Fibroblast of mammary gland (primary cell): ENCODE results near the gene SLC8A1.

Source experiments
- DNase-seq: peaks from one replicate; pipeline ENCODE4 v3.0.0-alpha.2; 2010; ENCODE audit warnings: low read depth
- H3K4me3 ChIP-seq: 2 replicates; pipeline ENCODE4 v1.5.1; 2011; ENCODE audit warnings: low read depth, mild to moderate bottlenecking, low read length, moderate library complexity; ENCODE audit not compliant: control insufficient read depth
- TF ChIP-seq, protein P1 (sequence below): conservative IDR thresholded peaks from 2 replicates; pipeline ENCODE4 v1.5.1; 2011; ENCODE audit warnings: low read depth, low read length, inconsistent platforms; ENCODE audit not compliant: control insufficient read depth, insufficient read depth

Gene SLC8A1

GRCh38 chr2:40138314-40138713, 313.6 kb downstream of the SLC8A1 start:
- H3K4me3 ChIP-seq, result no peak overlapping the region
- no peak for DNase-seq
- TF ChIP-seq, protein P1, sequence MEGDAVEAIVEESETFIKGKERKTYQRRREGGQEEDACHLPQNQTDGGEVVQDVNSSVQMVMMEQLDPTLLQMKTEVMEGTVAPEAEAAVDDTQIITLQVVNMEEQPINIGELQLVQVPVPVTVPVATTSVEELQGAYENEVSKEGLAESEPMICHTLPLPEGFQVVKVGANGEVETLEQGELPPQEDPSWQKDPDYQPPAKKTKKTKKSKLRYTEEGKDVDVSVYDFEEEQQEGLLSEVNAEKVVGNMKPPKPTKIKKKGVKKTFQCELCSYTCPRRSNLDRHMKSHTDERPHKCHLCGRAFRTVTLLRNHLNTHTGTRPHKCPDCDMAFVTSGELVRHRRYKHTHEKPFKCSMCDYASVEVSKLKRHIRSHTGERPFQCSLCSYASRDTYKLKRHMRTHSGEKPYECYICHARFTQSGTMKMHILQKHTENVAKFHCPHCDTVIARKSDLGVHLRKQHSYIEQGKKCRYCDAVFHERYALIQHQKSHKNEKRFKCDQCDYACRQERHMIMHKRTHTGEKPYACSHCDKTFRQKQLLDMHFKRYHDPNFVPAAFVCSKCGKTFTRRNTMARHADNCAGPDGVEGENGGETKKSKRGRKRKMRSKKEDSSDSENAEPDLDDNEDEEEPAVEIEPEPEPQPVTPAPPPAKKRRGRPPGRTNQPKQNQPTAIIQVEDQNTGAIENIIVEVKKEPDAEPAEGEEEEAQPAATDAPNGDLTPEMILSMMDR, result no peak

DNA sequence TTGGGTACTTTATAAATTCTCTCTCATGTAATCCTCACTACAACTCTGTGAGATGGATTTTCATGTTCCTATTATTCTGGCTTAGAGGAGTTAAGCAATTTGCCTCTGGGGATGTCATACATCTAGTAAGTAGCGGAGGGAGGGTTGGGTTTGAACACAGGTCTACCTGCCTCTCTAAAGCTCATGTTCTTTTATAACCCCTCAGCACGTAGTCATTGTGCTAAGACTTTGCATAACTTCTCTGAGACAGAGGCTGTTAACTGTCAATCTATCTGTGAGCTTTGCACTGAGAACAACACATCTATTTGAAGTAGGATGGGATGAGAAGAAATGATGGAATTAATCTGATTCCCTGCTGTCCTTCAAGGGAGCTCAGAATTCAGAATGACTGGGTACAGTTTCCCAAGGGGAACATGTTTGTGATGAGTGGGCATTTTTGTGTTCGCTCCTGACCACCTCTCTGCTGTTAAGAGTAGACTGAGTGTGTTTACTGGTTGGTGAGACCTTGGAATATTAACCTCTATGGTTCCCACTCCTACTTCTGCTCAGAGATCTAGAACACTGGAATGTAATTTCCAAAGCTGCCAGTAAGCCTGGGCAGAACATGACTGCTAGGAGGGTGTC, 320.7 kb downstream of the SLC8A1 start:
- DNase-seq, result no peak
- TF ChIP-seq, protein P1, result no peak
- no peak overlapping the region for H3K4me3 ChIP-seq

DNA sequence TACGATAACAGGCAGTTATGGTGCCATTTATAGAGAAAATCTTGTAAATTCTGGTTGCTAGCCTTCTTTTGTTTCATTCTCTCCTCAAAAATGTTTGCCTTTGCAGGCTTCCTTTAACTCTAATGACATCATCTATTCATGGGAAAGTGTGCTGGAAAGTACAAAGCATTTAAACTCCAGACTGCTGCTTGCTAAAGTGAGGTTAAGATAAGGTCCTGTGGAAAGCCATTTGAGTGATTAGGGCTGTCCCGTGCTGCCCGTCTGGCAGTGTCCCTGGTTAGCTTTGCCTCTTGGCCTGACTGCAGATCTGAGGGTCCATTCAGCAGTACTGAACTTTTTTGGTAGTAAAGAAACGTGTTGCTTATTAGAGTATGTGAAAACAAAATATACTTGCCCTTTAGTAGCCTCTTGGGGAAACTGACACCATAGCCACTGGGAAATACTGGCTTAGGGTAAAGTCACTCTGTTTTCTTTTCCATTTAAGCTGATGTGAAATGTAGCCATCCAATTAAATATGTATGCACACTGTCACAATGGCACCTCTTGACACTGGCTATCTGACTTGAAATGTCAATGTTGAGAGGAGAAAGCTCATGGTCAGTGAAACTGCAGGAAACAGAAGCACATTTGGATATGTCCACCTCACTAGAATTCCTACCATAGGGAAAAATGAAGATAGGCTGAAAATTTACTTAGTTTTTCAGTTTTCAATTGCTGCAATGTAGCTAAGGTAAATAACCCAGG, 321.5 kb downstream of the SLC8A1 start:
- no peak overlapping the region for H3K4me3 ChIP-seq
- TF ChIP-seq, protein P1, result no peak
- DNase-seq, result peak; percentile 7

GRCh38 chr2:40129725-40130124, 322.2 kb downstream of the SLC8A1 start:
- no peak overlapping the region for H3K4me3 ChIP-seq
- DNase-seq, result no peak
- TF ChIP-seq, protein P1, result no peak

- no peak for DNase-seq
- H3K4me3 ChIP-seq, result no peak overlapping the region
- TF ChIP-seq, protein P1, result no peak
Measured at GRCh38 chr2:40128796-40129195, 323.1 kb downstream of the SLC8A1 start.

- peak; percentile 77 for DNase-seq
- H3K4me3 ChIP-seq, result no peak overlapping the region
- TF ChIP-seq, protein P1, result no peak
Measured at GRCh38 chr2:40127890-40128557, 323.9 kb downstream of the SLC8A1 start.
